GM12872 (cell line): ENCODE data around the gene LRRK2.

Source experiments
- CTCF ChIP-seq: IDR thresholded peaks from 3 replicates; pipeline ENCODE4 v1.5.1; 2011; ENCODE audit warnings: low read depth, mild to moderate bottlenecking, low read length, moderate library complexity; ENCODE audit not compliant: insufficient read depth

The LRRK2 gene

GRCh38 chr12:40312982-40313576, 88.3 kb downstream of the LRRK2 start:
- peak; percentile 43; the same call in 2 of the 3 replicates for TF ChIP-seq CTCF

- no peak for TF ChIP-seq CTCF
Measured at GRCh38 chr12:40313928-40314327, 89.1 kb downstream of the LRRK2 start.

- no peak for TF ChIP-seq CTCF
Measured at GRCh38 chr12:40314927-40315326, 90.1 kb downstream of the LRRK2 start.

GRCh38 chr12:40315375-40315774, 90.6 kb downstream of the LRRK2 start:
- no peak for TF ChIP-seq CTCF

GRCh38 chr12:40324261-40324660, 99.5 kb downstream of the LRRK2 start:
- TF ChIP-seq CTCF = no peak

GRCh38 chr12:40325349-40325960, 100.7 kb downstream of the LRRK2 start:
- TF ChIP-seq CTCF = peak; percentile 76

GRCh38 chr12:40327535-40327934, 102.7 kb downstream of the LRRK2 start:
- TF ChIP-seq CTCF = no peak
